NCI-H187 (cell line): ENCODE data around the gene HCN4.

Experiments
- DNase-seq, 2 experiments: peaks; one replicate each; lab custom pipeline; 2025; lab: John Stamatoyannopoulos, UW

The HCN4 gene

GRCh38 chr15:73296609-73297353 is 72.0 kb downstream of the HCN4 start:
- no peak for DNase-seq

GRCh38 chr15:73295630-73296286 is 73.0 kb downstream of the HCN4 start:
- DNase-seq, result no peak

GRCh38 chr15:73293773-73294172 is 75.0 kb downstream of the HCN4 start:
- no peak for DNase-seq

GRCh38 chr15:73291441-73291840 is 77.3 kb downstream of the HCN4 start:
- DNase-seq, result no peak

- no peak for DNase-seq
These were observed 81.7 kb downstream of the HCN4 start for GRCh38 chr15:73287019-73287418.

GRCh38 chr15:73286311-73286710 is 82.4 kb downstream of the HCN4 start:
- no peak for DNase-seq

- no peak for DNase-seq
These were observed 84.6 kb downstream of the HCN4 start for GRCh38 chr15:73284090-73284716.

GRCh38 chr15:73283366-73283962 is 85.3 kb downstream of the HCN4 start:
- DNase-seq, result no peak

- no peak for DNase-seq
These were observed 86.0 kb downstream of the HCN4 start for GRCh38 chr15:73282567-73283365.

GRCh38 chr15:73275862-73276261 is 92.9 kb downstream of the HCN4 start:
- DNase-seq, result no peak

GRCh38 chr15:73273181-73274002 is 95.4 kb downstream of the HCN4 start:
- peak in 1 of 2 experiments; percentile 3 for DNase-seq

- no peak for DNase-seq
These were observed 98.2 kb downstream of the HCN4 start for GRCh38 chr15:73270366-73271097.
